DND-41 (cell line): ENCODE results near the gene TBC1D22B.

Source experiments
- CTCF ChIP-seq: IDR thresholded peaks from 2 replicates; pipeline ENCODE4 v1.5.1; 2012; ENCODE audit warnings: borderline replicate concordance, low read length, moderate library complexity, mild to moderate bottlenecking; ENCODE audit not compliant: poor library complexity, severe bottlenecking; ENCODE audit errors: extremely low read depth
- EZH2 ChIP-seq: IDR thresholded peaks from 3 replicates; pipeline ENCODE4 v1.6.1; 2012; ENCODE audit warnings: borderline replicate concordance, low read depth, mild to moderate bottlenecking, moderate library complexity, low read length, inconsistent platforms; ENCODE audit not compliant: severe bottlenecking

GRCh38 chr6:37241775-37242428 is 15.7 kb upstream of the TBC1D22B start:
- TF ChIP-seq CTCF (no peak), EZH2 (no peak)
